PFSK-1 (cell line): ENCODE data around the gene SLC7A6OS.

ENCODE experiments used
- POLR2AphosphoS5 ChIP-seq: IDR thresholded peaks from 2 replicates; pipeline ENCODE4 v1.6.1; 2012; ENCODE audit warnings: low read depth, mild to moderate bottlenecking, control low read depth, low read length, moderate library complexity
- SIN3A ChIP-seq: IDR thresholded peaks from 2 replicates; pipeline ENCODE4 v1.6.1; 2012; ENCODE audit warnings: mild to moderate bottlenecking, low read length, moderate library complexity, borderline replicate concordance; ENCODE audit not compliant: insufficient read depth
- TAF1 ChIP-seq: IDR thresholded peaks from 2 replicates; pipeline ENCODE4 v1.6.1; 2012; ENCODE audit warnings: low read length, control low read depth, borderline replicate concordance; ENCODE audit not compliant: insufficient read depth
- TF ChIP-seq, protein P1 (sequence below), 2 experiments: IDR thresholded peaks; 2 replicates each; pipeline versions ENCODE4 v1.6.1 to v1.8.0; 2011 to 2012; ENCODE audit warnings: low read depth in 2 of 2, low read length in 2 of 2, control low read depth in 1 of 2, inconsistent platforms in 1 of 2, mild to moderate bottlenecking in 1 of 2, moderate library complexity in 1 of 2; ENCODE audit not compliant: insufficient read depth in 1 of 2

DNA sequence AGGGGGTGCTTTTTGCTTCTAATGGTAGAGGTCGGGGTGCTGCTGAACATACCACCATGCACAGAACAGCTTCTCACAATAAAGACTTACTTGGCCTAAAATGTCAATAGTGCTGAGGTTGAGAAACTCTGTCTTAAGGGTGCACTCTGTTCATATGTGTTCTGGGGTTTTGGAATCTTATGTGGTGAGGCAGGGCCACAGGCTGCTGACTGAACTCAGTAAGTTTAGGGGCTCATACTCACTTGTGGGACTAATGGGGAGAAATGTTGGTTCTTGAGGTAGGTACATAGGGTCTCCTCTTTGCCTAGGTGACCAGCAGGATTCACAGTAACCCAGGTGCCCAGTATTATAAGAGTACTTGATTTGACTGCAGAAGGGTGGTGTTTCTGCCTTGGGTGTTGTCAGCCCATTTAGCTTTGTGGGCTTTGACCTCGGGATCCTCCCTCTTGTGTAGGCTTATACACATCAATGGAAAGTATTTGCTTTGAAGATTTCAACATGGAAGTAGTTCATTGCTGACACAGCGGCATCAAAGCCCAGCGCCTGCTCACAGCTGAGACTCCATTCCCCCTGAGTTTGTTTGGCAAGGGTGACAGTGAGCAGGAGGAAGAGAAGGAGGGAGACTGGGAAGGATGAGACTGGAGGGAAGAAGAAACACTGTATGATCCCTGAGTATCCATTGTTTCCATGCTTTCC, 29.2 kb downstream of the SLC7A6OS start:
- TF ChIP-seq POLR2AphosphoS5, result no peak
- no peak for TF ChIP-seq SIN3A
- TF ChIP-seq, protein P1, sequence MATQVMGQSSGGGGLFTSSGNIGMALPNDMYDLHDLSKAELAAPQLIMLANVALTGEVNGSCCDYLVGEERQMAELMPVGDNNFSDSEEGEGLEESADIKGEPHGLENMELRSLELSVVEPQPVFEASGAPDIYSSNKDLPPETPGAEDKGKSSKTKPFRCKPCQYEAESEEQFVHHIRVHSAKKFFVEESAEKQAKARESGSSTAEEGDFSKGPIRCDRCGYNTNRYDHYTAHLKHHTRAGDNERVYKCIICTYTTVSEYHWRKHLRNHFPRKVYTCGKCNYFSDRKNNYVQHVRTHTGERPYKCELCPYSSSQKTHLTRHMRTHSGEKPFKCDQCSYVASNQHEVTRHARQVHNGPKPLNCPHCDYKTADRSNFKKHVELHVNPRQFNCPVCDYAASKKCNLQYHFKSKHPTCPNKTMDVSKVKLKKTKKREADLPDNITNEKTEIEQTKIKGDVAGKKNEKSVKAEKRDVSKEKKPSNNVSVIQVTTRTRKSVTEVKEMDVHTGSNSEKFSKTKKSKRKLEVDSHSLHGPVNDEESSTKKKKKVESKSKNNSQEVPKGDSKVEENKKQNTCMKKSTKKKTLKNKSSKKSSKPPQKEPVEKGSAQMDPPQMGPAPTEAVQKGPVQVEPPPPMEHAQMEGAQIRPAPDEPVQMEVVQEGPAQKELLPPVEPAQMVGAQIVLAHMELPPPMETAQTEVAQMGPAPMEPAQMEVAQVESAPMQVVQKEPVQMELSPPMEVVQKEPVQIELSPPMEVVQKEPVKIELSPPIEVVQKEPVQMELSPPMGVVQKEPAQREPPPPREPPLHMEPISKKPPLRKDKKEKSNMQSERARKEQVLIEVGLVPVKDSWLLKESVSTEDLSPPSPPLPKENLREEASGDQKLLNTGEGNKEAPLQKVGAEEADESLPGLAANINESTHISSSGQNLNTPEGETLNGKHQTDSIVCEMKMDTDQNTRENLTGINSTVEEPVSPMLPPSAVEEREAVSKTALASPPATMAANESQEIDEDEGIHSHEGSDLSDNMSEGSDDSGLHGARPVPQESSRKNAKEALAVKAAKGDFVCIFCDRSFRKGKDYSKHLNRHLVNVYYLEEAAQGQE (IDR thresholded peaks at IDR 0.05; ENCODE audit: insufficient read depth in 1 of 2, low read depth in 2 of 2, low read length in 2 of 2), result no peak
- no peak for TF ChIP-seq TAF1
